GM18867 (cell line): ENCODE data around the gene AUH.
A peak's percentile ranks its signal among the peaks of the same experiment; 100 is the strongest.

Experiments
- ATAC-seq: cut with Tn5 transposase; IDR thresholded peaks from one replicate; pipeline ENCODE4 v1.9.1; 2021; ENCODE audit warnings: mild to moderate bottlenecking, moderate library complexity; ENCODE audit not compliant: unreplicated experiment

The AUH gene

GRCh38 chr9:91193087-91193657 is 168.5 kb downstream of the AUH start:
- ATAC-seq: peak; percentile 26

- no peak for ATAC-seq
These were observed 169.2 kb downstream of the AUH start for GRCh38 chr9:91192381-91193086.

- ATAC-seq: no peak
These were observed 170.0 kb downstream of the AUH start for GRCh38 chr9:91191411-91192380.

GRCh38 chr9:91190062-91190461 is 171.7 kb downstream of the AUH start:
- no peak for ATAC-seq

- ATAC-seq: no peak
These were observed 172.8 kb downstream of the AUH start for GRCh38 chr9:91188719-91189590.

- no peak for ATAC-seq
These were observed 173.8 kb downstream of the AUH start for GRCh38 chr9:91187965-91188344.

- no peak for ATAC-seq
These were observed 174.3 kb downstream of the AUH start for GRCh38 chr9:91187311-91187964.

- no peak for ATAC-seq
These were observed 175.0 kb downstream of the AUH start for GRCh38 chr9:91186632-91187108.

- ATAC-seq: no peak
These were observed 176.4 kb downstream of the AUH start for GRCh38 chr9:91185193-91185886.

- ATAC-seq: no peak
These were observed 179.1 kb downstream of the AUH start for GRCh38 chr9:91182429-91183225.

GRCh38 chr9:91181541-91181940 is 180.2 kb downstream of the AUH start:
- no peak for ATAC-seq

- ATAC-seq: no peak
These were observed 180.8 kb downstream of the AUH start for GRCh38 chr9:91180930-91181268.

GRCh38 chr9:91180240-91180929 is 181.3 kb downstream of the AUH start:
- no peak for ATAC-seq

- ATAC-seq: no peak
These were observed 182.2 kb downstream of the AUH start for GRCh38 chr9:91179237-91180138.

- no peak for ATAC-seq
These were observed 183.2 kb downstream of the AUH start for GRCh38 chr9:91178281-91179236.

- ATAC-seq: no peak
These were observed 183.9 kb downstream of the AUH start for GRCh38 chr9:91177661-91178280.
